Kidney capillary endothelial cell (primary cell): ENCODE results near the gene FICD.
A peak's percentile ranks its signal among the peaks of the same experiment; 100 is the strongest.
"Not testable (repeated sequence)": the region's sequence is repeated elsewhere in the genome, so short reads cannot be mapped to it uniquely, and the experiment has no call there.

Experiments
- DNase-seq: peaks from one replicate; pipeline ENCODE4 v3.0.0-alpha.2; 2018; ENCODE audit warnings: low spot score

Gene FICD

DNA sequence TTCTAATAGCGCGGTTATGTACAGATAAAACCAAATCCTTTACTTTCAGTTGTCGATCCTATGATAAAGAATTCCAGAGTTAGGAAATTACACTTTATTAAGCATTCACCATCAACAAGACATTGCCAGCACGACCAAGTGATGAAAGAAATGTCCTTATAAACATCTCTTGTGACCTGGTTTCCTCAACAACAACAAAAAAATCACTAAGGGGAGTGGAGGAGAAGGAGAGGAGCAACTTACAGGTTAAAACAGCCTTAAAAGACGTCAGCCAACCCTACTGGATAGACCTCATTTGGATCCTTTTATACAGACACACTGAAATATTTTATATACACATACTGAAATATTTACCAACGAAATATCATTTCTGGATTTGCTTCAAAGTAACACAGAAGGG lies 23.1 kb downstream of the FICD start:
- DNase-seq = no peak

DNA sequence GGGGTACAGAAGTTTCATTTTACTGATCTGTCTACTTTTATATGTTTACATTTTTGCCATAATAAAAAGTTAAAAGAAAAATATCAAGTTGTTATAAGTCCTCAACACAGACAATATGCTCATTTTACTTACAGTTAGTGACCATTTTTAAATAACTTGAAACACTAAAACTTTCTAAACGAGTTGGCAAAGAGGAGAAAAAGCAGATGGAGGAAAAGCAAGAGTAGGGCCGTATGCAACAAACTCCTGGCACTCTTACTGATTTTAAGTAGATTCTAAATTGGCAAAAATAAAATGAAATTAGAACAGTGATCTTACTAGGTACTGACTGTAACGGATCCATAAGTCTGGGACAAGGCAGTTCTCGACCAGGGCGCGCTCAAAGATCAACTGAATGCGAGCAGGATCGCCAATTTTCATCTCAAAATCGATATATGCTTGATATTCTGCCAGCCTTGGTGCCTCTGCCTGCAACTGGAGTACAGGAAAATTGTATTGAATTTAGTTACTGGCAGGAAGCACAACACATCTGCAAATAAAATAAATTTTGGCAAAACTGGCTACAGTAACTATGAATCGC lies 23.6 kb downstream of the FICD start:
- no peak for DNase-seq

GRCh38 chr12:108542320-108542719 lies 27.2 kb downstream of the FICD start:
- no peak for DNase-seq

DNA sequence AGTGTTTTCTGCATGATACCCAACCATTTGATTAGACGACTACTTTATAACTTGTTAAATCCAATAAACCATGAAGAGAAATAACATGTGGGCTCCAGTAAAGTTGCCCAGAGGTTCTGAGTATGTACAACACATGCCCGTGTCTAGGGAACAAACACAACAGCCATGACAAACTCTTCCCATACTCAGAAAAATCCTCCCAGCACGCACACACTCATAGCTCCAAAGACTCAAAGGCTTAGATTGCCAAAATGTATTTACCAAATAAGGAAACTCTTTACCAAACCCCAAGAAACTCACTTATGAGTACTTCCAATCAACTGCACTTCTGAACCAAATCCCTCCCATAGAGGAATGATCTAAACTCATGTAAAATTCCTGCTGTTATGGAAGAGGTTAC lies 28.6 kb downstream of the FICD start:
- DNase-seq = no peak

GRCh38 chr12:108547686-108548085 lies 32.6 kb downstream of the FICD start:
- DNase-seq = no peak

DNA sequence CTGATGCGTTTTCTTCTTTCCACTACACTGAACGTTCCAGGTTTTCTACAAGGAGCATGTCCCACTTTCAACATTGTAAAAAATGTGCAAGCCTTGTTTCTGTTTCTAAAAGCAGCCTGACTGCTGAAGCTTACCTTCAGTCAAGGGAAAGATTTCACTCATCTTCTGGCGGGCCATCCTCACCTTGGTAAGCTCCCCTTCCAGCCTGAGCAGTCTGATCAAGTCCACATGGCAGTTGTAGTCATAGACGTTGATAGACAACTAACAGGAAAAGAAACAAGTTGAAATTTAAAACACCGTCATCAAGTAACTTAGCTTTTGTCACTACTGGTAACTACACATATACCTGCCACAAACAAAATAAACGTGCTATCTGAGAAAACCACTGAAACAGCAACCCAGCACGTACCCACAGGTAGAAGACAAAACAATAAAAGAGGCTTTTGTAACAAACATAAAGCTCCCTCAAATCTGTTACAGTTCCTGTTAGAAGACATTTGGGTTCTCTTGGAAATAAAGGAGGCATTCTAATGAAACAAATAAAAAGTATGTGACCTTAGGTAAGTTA lies 34.0 kb downstream of the FICD start:
- DNase-seq = no peak

GRCh38 chr12:108551535-108551934 lies 36.5 kb downstream of the FICD start:
- DNase-seq = no peak

GRCh38 chr12:108553799-108554198 lies 38.7 kb downstream of the FICD start:
- DNase-seq = no peak

DNA sequence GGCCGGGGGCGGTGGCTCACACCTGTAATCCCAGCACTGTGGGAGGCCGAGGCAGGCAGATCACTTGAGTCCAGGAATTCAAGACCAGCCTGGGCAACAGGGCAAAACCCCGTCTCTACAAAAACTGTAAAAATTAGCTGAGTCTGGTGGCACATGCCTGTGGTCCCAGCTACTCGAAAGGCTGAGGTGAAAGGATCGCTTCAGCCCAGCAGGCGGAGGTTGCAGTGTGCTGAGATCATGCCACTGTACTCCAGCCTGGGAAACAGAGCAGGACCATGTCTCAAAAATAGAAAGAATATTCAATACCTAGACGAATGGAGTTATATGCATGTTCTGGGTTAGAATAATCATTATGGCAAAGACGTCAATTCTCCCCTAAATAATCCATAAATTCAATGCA lies 40.3 kb downstream of the FICD start:
- not testable (repeated sequence) for DNase-seq

GRCh38 chr12:108559007-108559655 lies 44.1 kb downstream of the FICD start:
- DNase-seq = no peak

DNA sequence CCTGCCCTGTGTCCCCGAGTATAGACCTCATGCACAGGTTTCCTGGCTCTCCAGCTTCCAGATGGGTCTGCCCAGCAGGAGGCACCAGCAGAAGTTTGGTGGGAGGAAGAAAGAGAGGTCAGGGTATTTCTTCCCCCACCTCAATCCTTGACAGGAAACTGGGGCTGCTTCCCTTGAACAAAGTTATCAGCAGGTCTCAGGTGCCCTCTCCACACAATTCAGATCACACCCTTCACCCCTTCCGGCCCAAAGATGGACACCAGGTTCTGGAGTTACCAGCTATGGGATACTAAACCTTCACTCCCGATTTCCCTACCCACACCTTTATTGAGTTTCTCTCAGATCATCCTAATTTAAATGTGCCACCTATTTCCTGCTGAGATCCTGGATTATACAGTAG lies 44.7 kb downstream of the FICD start:
- no peak for DNase-seq

- DNase-seq = peak; percentile 10
Measured at GRCh38 chr12:108560321-108560721, 45.2 kb downstream of the FICD start.

DNA sequence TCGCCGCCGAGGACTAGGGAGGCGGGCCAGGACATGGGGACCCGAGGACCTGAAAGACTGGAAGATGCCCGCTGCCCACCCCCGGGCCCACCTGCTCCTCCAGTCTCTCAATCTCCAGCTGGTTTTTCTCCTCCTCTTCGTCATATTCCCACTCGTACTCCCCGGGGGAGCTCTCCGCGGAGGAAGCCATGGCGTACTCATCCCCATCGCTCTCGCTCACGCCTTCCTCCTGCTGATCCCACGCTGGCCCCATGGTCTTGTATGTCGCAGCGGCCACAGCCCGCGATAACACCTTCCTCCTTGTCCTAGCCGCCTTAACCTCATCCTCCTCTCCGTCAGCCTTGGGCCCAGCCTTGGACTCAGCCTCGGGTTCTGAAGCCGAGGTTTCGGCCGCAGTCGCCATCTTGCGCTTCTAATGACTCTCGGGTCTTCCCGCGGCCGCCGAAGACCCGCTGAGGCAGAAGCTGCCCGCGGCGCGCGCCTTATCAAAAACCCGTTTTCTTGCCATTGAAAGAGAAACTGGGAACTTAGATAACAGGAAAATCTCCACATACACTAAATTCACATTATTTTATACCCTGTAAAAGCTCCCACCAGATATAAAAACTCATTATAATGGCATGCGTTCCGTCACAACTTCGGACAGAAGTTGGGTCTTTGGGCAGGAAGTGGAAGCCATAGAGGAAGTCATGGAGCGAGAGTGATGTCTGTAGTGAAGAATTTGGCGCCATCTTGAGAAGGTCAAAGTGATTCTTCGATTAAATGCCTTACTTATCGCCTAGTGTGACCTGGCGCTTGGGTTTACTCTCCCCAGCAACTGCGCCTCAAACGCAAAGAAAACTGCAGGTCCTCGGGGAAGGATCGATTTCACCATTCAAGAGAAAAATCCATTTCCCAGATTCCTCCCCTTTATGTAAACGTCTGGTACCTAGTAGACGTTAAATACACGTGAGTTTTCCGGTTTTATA lies 46.0 kb downstream of the FICD start, which contains the start of gene SART3:
TSS of gene SART3 (minus strand) at position 422 of the 968 bp plus-strand sequence. CDS start at position 403, 19 bp downstream.
- peak; percentile 91 for DNase-seq

- no peak for DNase-seq
Measured at GRCh38 chr12:108561852-108562347, 46.8 kb downstream of the FICD start.

DNA sequence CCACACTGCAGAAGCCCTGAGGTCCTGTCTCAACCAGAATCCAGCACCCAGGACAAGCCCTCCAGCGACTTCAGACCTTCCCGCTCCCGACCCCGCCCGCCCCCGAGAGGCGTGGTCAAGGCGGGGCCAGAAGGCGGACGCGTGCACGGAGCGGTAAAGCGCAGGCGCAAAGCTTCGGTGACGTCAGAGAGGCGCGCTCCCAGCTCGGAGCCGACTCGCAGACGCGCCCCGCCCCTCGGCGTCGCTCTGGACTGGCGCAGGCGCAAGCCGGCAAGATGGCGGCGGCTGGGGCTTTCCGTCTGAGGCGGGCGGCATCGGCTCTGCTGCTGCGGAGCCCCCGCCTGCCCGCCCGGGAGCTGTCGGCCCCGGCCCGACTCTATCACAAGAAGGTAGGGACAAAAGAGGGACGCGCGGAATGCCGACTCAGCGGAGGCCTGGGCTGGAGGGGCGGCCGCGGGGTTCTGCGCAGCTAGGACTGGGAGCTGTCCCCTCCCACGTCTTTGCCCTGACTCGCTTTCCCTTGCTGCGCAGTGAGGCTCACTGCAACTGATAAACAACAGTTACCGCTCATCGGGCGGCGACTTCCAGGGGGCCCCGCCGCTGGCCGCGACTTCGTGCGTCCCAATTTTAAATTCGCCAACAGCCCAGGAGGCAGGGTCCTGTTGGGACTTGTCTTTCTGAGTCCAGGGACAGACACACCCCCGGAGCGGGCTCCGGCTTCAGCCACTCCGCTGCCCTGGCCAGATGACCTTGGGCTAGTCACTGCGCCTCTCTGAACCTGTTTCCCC lies 47.5 kb downstream of the FICD start, which contains the start of gene ISCU:
TSS of gene ISCU (plus strand) at position 249 of the 788 bp plus-strand sequence. CDS start at position 276, 27 bp downstream.
- DNase-seq = peak; percentile 96

DNA sequence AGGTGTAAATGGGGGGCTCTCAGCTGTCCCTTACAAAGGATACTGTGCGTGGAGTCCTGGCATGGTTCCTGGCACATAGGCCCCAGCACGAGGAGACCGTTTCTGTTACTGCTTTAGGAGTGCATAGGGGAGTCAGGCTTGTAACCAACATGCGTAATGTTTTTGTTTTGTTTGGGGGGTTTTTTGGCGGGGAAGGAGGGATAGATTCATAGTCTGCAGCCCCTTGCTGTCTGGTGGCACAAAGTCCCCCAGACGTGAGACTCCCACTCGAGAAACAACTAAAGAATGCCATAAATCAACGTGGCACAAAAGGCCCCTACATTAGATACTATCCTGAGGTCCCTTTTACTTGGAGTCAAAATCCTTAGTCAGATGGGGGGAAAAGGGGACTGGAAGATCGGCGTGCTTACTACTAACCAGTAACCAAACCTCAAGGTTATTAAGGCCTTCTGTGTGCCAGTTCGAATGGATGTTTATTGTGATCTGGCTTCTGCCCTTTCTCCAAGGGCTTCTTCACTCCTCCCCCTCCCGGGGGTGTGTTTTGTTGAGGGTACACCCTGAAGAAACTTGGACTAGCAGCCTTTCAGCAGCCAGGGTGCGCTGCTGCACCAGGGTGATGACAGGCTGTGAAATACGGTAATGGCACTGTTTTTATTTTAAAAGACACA lies 48.2 kb downstream of the FICD start:
- DNase-seq = peak; percentile 76

DNA sequence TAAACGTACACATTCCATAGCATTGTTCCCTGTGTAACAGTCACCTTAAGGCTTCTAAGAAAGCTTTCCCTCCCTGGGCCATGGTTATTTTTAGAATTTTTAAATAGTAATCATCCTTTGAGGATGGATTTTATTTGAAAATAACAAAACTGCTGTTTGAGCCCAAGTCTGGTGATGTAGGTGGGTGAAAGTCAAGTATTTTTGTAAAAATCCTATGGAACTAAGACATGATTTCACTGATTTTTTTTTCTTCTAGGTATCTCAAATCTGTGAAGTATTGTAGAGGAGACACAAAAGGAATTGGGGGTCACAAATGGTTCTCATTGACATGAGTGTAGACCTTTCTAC lies 48.7 kb downstream of the FICD start:
- no peak for DNase-seq

GRCh38 chr12:108564724-108565123 lies 49.6 kb downstream of the FICD start:
- no peak for DNase-seq

- no peak for DNase-seq
Measured at GRCh38 chr12:108565146-108565545, 50.1 kb downstream of the FICD start.

- peak; percentile 87 for DNase-seq
Measured at GRCh38 chr12:108565976-108566375, 50.9 kb downstream of the FICD start.

- no peak for DNase-seq
Measured at GRCh38 chr12:108566452-108566851, 51.4 kb downstream of the FICD start.
